Activated CD4-positive, CD25-positive, alpha-beta regulatory T cell treated with anti-CD3 and anti-CD28 coated beads, Interleukin-2, amount 50 U/mL, for 72 hours (primary cell): Measurements from ENCODE around the gene PPIP5K2.

Experiments
- DNase-seq: peaks from one replicate; pipeline ENCODE4 v3.0.0; 2021

PPIP5K2 gene

DNA sequence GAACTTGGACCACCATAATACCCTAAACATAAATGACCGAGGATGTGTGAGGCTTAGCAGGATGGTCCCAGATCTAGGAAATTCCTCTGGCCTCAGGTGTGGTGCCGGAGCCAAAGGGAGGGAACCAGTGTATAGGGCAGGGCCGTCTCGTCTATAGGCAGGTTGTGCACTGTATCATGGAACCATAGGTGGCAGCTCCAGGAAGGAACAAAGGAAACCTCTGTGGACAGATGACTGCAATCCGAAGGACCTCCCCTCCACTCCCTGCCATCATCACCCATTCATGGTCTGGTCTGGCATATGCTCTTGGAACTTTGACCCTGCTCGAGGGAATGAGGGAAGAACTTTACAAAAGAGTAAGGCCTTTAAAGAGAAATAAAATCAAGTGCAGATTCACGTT, 135.6 kb downstream of the PPIP5K2 start:
- DNase-seq = no peak

DNA sequence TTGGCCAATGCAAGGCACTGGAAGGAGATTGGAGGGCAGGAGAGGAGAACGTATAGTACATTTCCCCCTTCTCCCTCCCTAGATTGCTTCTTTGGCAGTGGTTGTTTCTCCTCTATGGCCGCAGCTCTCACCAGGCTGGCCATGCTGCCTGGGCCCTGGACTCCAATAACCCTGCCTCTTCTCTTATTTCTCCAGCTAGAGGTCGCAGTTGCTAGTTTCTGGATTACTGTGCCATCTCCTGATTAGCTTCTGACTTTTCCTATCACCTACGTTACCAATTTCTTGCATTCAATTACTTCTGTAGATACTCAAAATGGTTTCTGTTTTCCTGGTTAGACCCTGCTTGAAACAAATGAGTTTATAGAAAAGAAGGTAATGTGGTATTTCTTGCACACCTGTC, 136.1 kb downstream of the PPIP5K2 start:
- no peak for DNase-seq

DNA sequence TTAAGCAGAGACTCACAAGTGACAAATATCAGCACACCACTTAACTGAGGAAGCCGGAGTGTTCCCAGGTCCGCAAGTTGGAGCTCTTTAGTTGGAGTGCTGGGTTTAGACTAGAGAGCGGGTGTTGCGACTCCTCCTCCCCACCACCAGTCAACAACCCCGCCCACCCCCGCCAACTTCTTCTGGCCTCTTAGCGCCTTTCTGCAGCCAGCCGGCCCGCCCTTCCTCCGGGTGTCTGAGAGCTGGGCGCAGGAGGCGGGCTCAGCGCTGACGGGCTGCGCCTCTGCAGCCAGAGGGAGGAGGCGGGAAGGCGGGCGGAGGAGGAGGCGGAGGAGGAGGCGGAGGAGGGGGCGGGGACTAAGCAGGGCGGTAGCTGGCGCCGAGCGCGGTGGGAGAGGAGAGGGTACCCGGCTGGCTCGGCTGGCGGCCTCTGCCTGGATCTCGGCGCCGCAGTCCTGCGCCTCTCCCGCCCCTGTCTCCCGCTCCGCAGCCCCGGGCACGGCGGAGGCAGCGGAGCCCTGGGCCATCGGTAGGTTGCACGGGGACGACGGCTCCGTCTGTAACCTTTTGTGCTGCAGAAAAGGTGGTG, 138.4 kb downstream of the PPIP5K2 start, which contains the start of gene MACIR:
Gene MACIR (plus strand): TSS at position 396 of the 589 bp plus-strand sequence. CDS start 17,157 bp downstream, outside the sequence.
- peak; percentile 88 for DNase-seq

DNA sequence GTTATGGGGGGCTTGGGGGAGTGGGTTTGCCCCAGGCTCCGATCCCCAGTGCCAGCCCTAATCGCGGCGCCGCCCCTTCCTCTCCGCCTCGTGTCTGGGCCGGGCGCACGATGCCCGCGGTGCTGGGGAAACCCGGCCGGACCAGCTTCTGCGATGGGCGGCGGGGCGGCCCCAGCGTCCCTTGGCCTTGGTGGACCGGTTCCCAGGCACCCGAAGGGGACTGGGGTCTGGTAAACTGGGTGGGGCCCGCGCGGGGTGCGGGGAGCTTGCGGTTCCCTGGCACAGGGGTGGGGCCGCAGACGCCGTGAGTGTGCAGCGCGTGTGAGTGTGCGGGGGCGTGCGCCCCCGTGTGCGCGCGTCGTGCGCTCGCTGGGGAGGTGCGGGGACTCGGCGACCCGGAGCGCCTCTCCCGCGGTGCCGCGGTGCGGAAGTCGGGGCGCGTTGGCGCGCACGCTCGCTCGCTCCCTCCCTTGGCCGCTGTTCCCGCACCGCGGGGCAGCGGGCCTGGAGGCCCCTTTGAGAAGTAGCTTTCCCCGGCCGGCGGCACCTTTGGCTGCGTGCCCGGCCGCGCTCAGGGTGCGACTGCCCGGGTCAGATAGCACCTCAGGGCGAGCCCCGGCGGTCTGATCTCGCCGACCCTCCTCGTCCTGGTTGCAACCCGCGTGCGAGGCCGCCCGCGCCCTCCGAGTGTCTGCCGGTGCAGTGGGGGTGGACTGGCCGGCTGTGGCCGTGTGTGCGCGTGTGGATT, 139.0 kb downstream of the PPIP5K2 start:
- DNase-seq = peak; percentile 70

DNA sequence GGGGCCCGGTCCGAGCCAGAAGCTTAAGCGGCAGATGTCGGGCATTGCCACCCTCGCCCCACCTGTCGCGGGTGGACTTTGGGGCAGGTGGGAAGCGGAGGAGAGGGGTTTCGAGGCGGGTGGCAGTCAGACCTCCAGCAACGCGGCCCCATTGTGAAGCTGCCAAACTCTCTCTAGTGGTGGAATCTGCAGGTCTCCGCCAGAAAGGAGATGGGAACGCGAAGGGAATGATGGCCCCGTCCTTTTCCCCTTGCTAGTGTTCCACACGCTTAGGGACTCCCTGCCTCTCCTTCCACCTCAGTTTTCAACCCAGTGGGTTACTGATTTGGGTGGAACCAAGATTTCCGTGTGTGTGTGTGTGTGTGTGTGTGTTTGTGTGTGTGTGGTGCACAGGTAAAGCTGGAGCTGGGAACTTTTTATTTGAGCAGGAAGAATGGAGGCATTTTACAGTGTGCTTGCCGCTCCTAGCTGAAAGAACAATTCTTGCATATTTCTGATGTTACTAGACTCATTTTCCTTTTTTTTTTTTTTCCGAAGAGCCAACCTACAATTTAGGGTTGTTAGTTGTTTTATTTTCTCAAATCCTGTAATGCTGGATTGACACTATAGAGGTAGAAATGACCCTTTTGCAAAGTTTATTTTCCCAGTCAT, 139.7 kb downstream of the PPIP5K2 start:
- DNase-seq = no peak

DNA sequence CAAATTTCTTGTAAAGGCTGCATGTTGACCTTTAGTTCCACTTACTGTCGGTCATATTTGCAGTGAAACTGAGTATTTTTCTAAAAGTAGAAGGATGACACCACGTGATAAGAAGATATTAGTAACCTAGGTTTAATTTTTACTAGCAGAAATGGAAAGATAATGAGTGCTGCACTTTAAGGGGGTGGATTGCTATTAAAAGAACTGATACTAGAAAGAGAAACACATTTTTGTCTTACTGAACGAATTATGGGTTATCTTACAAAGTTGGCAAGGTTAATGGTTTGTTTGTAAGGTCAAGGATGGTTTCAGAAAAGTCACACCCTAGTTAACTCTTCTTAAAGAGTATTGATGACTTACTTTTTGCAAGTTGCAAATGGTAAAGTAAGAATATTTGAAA, 140.8 kb downstream of the PPIP5K2 start:
- no peak for DNase-seq
